ENCODE measurements around the gene HMX3.

HMX3 gene

DNA sequence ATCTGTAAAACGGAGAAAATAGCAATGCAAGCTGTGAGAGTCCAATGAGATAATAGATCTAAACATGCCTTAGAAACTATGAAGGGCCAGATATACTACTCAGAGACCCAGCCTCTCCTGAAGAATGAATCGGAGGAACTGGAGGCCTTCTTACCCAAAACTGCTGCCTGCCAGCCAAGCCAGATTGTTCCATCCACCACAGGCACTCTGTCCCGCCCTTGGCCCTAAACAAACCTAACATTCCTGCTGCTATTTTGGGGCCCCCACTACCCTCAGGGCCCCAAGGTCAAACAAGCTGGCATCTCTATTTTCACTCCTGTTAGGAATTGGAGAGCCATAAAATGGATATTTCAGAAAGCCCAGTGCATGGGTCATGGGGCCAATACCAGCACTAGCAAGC lies 48.0 kb upstream of the HMX3 start:
- DNase-seq = no peak
- Histone ChIP-seq H3K9ac (ENCODE audit: low read length) (no peak overlapping the region), H3K27ac (ENCODE audit: low read length) (no peak overlapping the region), H3K27me3 (replicated peaks; ENCODE audit: insufficient read depth, low read length) (no peaks in the 10 kb centered on the region), H3K9me3 (replicated peaks; ENCODE audit: insufficient read depth, low read length) (no peaks in the 10 kb centered on the region), H3K4me3 (ENCODE audit: low read length) (no peak overlapping the region), H3K4me2 (ENCODE audit: low read depth, low read length) (no peak overlapping the region), H3K9me2 (replicated peaks; ENCODE audit: insufficient read depth, low read length) (no peaks in the 10 kb centered on the region), H4K20me1 (ENCODE audit: insufficient read depth, low read length) (no peaks in the 10 kb centered on the region), H3K79me2 (ENCODE audit: low read length) (no peaks in the 10 kb centered on the region), H3K36me3 (replicated peaks; ENCODE audit: insufficient read depth, low read length) (no peaks in the 10 kb centered on the region), H3F3A (ENCODE audit: insufficient read depth, low read length) (no peaks in the 10 kb centered on the region), H2AFZ (ENCODE audit: low read length) (no peak overlapping the region), H3K4me1 (ENCODE audit: low read length) (no peaks in the 10 kb centered on the region)
- TF ChIP-seq EZH2phosphoT487 (IDR thresholded peaks at IDR 0.05; ENCODE audit: low read length) (no peak), EZH2 (optimal IDR thresholded peaks at IDR 0.05; ENCODE audit: low read depth, low read length) (no peak)
- TF ChIP-seq, protein P1, sequence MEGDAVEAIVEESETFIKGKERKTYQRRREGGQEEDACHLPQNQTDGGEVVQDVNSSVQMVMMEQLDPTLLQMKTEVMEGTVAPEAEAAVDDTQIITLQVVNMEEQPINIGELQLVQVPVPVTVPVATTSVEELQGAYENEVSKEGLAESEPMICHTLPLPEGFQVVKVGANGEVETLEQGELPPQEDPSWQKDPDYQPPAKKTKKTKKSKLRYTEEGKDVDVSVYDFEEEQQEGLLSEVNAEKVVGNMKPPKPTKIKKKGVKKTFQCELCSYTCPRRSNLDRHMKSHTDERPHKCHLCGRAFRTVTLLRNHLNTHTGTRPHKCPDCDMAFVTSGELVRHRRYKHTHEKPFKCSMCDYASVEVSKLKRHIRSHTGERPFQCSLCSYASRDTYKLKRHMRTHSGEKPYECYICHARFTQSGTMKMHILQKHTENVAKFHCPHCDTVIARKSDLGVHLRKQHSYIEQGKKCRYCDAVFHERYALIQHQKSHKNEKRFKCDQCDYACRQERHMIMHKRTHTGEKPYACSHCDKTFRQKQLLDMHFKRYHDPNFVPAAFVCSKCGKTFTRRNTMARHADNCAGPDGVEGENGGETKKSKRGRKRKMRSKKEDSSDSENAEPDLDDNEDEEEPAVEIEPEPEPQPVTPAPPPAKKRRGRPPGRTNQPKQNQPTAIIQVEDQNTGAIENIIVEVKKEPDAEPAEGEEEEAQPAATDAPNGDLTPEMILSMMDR (IDR thresholded peaks at IDR 0.05; ENCODE audit: low read length) = no peak

DNA sequence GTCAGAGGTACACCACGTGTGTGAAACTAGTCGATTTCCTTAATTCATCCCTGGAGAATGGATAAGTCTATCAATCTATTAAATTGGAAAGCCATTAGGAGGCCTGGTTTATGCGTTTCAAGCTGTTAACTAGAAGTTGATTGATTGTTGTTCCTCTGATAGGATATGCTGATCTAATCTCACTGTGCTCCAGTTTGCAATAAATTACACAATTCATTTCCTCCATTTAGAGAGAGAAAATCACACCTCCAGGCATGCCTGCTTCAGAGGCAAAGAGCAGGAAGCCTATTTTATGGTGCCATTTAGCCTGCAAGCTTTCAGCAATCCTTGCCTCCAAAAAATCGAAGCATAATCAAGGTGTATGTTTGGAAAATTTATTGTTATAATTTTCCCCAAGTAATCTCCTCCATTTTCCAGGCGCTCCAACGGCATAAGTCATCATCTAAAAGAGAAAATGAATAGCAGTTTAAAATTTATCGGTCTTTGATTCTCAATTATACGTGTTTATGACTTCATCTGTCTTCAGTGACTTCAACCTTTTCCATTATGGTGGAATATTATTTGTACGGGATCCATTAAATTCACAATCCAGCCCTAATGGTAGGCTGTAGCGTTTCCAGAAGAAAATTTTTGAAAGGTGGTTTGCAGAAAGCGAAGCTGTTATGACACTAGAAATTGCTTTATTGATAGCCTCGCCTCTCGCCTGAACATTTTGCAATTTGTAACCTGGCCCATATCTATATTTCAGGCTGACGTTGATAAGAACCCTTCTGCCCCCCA lies 42.9 kb upstream of the HMX3 start:
- no peak overlapping the region for H3K4me2 ChIP-seq (ENCODE audit: low read depth, low read length)
- H3K9me2 ChIP-seq (replicated peaks; ENCODE audit: insufficient read depth, low read length) = no peaks in the 10 kb centered on the region
- H2AFZ ChIP-seq (ENCODE audit: low read length) = no peak overlapping the region
- H3K79me2 ChIP-seq (ENCODE audit: low read length) = no peaks in the 10 kb centered on the region
- no peaks in the 10 kb centered on the region for H3F3A ChIP-seq (ENCODE audit: insufficient read depth, low read length)
- H3K9ac ChIP-seq (ENCODE audit: low read length) = no peak overlapping the region
- no peak for DNase-seq
- H3K27ac ChIP-seq (ENCODE audit: low read length) = no peak overlapping the region
- no peaks in the 10 kb centered on the region for H3K27me3 ChIP-seq (replicated peaks; ENCODE audit: insufficient read depth, low read length)
- H3K9me3 ChIP-seq (replicated peaks; ENCODE audit: insufficient read depth, low read length) = no peaks in the 10 kb centered on the region
- TF ChIP-seq, protein P1 (IDR thresholded peaks at IDR 0.05; ENCODE audit: low read length) = no peak
- TF ChIP-seq EZH2phosphoT487 (IDR thresholded peaks at IDR 0.05; ENCODE audit: low read length) = no peak
- H4K20me1 ChIP-seq (ENCODE audit: insufficient read depth, low read length) = no peaks in the 10 kb centered on the region
- no peak overlapping the region for H3K4me3 ChIP-seq (ENCODE audit: low read length)
- no peaks in the 10 kb centered on the region for H3K36me3 ChIP-seq (replicated peaks; ENCODE audit: insufficient read depth, low read length)
- H3K4me1 ChIP-seq (ENCODE audit: low read length) = no peaks in the 10 kb centered on the region

DNA sequence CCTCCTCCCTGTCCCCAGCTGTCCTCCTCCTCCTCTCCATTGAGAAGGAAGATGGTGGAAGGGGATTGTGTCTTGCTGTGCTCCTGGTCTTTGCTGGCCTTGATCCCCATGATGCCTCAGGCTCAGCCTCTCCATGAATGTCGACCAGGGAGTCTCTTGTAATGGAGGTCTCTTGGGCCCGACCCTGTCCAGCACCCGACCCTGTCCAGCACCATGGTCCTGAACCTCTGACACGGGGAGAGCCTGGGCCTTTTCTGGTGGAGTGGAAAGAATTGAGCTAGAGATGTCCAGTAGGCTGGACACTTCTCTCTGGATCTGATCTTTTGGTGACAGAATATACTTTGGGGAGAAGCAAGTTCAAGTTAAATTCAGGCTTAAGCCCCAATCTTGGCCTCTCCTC lies 42.3 kb upstream of the HMX3 start:
- H3K4me2 ChIP-seq (ENCODE audit: low read depth, low read length) = no peak overlapping the region

More for the DNA sequence above, 42.3 kb upstream of the HMX3 start:
- Histone ChIP-seq H3F3A (ENCODE audit: insufficient read depth, low read length) (no peaks in the 10 kb centered on the region), H2AFZ (ENCODE audit: low read length) (no peak overlapping the region), H4K20me1 (ENCODE audit: insufficient read depth, low read length) (no peaks in the 10 kb centered on the region), H3K4me3 (ENCODE audit: low read length) (no peak overlapping the region), H3K27me3 (replicated peaks; ENCODE audit: insufficient read depth, low read length) (no peaks in the 10 kb centered on the region), H3K36me3 (replicated peaks; ENCODE audit: insufficient read depth, low read length) (no peaks in the 10 kb centered on the region), H3K79me2 (ENCODE audit: low read length) (no peaks in the 10 kb centered on the region), H3K27ac (ENCODE audit: low read length) (no peak overlapping the region), H3K9me2 (replicated peaks; ENCODE audit: insufficient read depth, low read length) (no peaks in the 10 kb centered on the region), H3K9ac (ENCODE audit: low read length) (no peak overlapping the region), H3K4me1 (ENCODE audit: low read length) (no peaks in the 10 kb centered on the region), H3K9me3 (replicated peaks; ENCODE audit: insufficient read depth, low read length) (no peaks in the 10 kb centered on the region)
- TF ChIP-seq EZH2phosphoT487 (IDR thresholded peaks at IDR 0.05; ENCODE audit: low read length) (no peak), EZH2 (optimal IDR thresholded peaks at IDR 0.05; ENCODE audit: low read depth, low read length) (no peak)
- TF ChIP-seq, protein P1 (IDR thresholded peaks at IDR 0.05; ENCODE audit: low read length) = no peak
- DNase-seq = no peak

Measured in MM.1S (cell line).